HG03571 (cell line): Measurements from ENCODE around the gene SLC6A8.
"Not testable (repeated sequence)": the region's sequence is repeated elsewhere in the genome, so short reads cannot be mapped to it uniquely, and the experiment has no call there.

Source experiments
- ATAC-seq: cut with Tn5 transposase; IDR thresholded peaks from one replicate; pipeline ENCODE4 v1.9.1; 2021; ENCODE audit not compliant: unreplicated experiment

The SLC6A8 gene

DNA sequence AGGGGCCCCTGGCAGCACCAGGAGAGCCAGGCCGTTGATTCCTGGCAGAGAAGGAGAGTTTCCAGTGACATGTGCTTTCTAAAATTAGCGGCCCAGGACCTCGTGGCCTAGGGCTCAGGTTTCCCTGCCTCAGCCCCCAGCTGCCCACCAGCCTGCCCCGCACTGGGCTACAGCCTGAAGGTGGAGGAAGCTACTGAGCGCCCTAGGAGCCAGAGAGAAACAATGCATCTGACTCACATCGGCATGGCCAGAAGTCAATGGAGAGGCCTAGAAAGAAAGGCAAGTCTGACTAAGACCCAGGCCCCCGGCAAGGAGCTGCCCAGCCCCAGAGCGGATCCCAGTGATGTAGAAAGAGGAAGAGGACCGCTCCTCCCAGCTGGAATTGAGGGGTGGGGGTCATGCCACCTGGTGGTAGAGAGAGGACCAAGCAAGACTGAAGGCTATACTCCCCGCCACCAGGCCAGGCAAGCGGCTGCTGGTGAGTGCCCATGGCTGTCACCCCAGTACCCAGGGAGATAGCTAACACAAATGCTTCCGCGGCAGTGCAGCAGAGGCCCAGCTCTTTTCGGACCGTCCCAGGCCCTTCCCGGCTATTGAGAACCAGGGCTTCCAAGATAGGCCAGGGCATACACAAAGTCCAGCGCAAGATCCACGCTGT is 17.8 kb downstream of the SLC6A8 start:
- not testable (repeated sequence) for ATAC-seq

GRCh38 chrX:153706799-153707198 is 19.1 kb downstream of the SLC6A8 start:
- ATAC-seq, result no peak

DNA sequence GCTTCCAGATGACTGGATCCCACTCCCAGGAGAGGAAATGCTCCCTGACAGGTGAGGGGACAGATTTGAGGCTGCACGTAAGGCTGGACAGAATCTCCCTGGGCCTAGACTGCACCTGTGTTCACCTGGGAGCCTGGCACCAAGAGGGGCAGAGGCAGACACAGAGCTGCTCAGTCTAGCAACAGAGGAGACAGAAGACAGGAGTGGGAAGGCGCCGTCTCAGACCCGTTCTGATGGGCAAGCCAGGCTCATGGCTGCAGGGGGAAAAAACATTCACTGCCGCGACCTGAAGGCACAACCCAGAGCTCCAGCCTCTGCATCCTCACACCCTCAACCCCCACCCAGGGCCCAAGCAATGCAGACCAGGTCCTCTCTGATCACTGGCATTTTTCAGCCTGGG is 19.7 kb downstream of the SLC6A8 start:
- ATAC-seq, result no peak

GRCh38 chrX:153708415-153708814 is 20.7 kb downstream of the SLC6A8 start:
- ATAC-seq, result no peak

GRCh38 chrX:153709726-153710674 is 22.3 kb downstream of the SLC6A8 start:
- ATAC-seq, result no peak

- ATAC-seq, result no peak
These were observed 26.5 kb downstream of the SLC6A8 start for GRCh38 chrX:153714256-153714655.

DNA sequence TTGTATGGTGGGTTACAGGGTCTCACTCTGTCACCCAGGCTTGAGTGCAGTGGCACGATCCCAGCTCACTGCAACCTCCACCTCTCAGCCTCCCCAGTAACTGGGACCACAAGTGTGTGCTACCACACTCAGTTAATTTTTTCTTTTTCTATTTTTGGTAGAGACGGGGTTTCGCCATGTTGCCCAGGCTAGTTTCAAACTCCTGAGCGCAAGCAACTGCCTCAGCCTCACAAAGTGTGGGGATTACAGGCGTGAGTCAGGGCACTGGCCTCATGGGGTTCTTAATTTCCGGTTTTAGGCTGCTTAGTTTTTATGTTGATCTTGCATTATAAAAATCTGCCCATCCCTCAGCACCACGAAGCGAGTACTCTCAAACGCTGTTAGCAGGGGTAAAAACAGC is 29.7 kb downstream of the SLC6A8 start:
- ATAC-seq, result no peak

GRCh38 chrX:153719238-153719637 is 31.5 kb downstream of the SLC6A8 start:
- no peak for ATAC-seq

DNA sequence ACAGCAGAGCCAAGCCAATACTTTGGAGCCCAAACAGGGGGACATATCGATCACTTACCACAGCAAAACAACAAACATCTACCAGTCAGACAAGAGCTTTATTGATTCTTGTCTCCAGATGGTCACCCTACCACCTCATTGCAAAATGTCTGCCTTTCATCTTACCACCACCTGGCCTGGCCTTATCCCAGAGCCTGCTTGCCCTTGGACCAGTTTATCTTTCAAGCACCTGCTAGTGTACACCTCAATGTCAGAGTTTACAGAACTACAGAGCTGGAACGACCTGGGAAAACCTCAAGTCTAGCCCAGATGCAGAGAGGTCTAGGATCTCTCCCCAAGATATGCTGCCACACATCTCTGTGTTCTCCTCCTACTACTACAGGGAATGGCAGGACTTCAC is 32.0 kb downstream of the SLC6A8 start:
- ATAC-seq, result no peak

DNA sequence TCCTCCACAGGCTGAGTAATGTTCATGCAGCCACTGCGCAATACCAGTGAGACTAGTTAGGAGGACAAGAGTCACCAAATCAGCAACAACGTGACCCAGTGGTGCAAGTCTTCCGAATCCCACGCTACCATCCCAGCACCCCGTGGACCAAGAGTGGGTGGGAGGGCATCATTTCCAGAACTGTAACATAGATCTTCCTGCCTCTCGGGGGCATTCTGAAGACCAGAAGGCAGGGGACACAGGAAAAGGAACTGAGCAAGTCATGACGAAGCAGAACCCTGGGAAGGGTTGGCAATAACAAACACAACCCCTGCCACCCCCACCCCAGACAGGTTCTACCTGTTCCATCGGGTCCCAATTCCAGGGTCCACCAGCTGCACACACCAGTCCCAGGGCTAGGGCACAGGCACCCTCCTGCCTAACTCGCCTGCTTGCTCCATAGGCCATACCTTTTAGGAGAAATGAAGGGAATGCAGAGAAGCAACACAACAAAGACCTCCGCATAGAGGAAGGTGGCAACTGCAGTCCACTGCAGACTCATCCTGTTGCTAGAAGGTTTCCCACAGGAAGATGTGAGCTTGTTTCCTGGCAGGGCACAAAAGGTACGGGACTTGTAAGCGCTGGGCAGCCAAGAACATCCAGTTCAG is 35.1 kb downstream of the SLC6A8 start:
- ATAC-seq, result no peak

- peak; percentile 20 for ATAC-seq
These were observed 35.9 kb downstream of the SLC6A8 start for GRCh38 chrX:153723351-153724251.

- ATAC-seq, result peak; percentile 55
These were observed 36.7 kb downstream of the SLC6A8 start, which contains the start of the genes ABCD1 and BCAP31 for GRCh38 chrX:153724252-153725038. TSS of gene ABCD1 (plus strand) at chrX:153724856. CDS start at chrX:153725267, 411 bp downstream. TSS of gene BCAP31 (minus strand) at chrX:153724387. CDS start at chrX:153723244, 1,143 bp downstream.

DNA sequence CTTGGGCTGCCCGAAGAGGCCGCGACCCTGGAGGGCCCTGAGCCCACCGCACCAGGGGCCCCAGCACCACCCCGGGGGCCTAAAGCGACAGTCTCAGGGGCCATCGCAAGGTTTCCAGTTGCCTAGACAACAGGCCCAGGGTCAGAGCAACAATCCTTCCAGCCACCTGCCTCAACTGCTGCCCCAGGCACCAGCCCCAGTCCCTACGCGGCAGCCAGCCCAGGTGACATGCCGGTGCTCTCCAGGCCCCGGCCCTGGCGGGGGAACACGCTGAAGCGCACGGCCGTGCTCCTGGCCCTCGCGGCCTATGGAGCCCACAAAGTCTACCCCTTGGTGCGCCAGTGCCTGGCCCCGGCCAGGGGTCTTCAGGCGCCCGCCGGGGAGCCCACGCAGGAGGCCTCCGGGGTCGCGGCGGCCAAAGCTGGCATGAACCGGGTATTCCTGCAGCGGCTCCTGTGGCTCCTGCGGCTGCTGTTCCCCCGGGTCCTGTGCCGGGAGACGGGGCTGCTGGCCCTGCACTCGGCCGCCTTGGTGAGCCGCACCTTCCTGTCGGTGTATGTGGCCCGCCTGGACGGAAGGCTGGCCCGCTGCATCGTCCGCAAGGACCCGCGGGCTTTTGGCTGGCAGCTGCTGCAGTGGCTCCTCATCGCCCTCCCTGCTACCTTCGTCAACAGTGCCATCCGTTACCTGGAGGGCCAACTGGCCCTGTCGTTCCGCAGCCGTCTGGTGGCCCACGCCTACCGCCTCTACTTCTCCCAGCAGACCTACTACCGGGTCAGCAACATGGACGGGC is 37.5 kb downstream of the SLC6A8 start:
- ATAC-seq, result no peak

GRCh38 chrX:153725832-153726285 is 38.1 kb downstream of the SLC6A8 start:
- ATAC-seq, result no peak

DNA sequence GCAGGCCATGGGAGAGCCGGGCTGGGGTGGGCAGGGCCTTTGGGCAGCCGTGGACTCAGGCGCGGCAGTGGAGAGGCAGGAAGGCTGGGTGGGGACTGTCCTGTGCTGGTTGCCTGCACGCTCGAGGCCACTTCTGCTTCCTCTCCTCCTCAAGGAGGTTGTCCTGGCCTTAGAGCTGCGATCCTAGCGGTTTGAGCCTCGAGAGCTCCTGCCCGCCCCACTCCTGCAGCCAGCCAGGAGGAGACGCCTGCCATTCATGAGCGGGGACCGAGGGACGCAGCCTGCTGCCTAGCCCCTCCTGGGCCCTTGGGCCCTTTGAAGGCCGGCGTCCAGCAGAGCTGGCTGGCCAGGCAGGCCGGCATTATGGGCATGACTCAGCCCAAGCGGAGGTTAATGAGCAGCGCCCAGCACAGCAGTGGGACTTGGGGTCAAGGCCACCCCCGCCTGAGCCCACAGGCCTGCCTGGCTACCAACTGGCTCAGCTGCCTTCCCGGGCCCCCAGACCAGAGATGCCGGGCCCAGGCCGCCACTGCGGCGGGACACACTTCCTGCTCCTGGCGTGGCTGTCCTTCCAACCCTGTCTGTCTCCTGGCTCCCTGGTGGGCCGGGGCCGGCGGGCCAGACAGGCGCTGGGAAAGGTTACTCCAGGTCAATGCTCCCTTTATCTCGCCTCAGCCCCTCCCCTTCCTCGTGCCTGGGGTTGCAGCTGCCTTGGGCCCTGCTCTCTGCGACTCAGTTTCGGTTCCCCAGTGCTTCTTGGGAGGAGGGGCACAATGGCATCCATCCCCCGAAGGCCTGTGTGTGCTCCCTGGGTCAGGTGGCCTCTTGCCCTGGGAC is 38.8 kb downstream of the SLC6A8 start:
- peak; percentile 34 for ATAC-seq

- ATAC-seq, result no peak
These were observed 39.6 kb downstream of the SLC6A8 start for GRCh38 chrX:153727123-153727931.

DNA sequence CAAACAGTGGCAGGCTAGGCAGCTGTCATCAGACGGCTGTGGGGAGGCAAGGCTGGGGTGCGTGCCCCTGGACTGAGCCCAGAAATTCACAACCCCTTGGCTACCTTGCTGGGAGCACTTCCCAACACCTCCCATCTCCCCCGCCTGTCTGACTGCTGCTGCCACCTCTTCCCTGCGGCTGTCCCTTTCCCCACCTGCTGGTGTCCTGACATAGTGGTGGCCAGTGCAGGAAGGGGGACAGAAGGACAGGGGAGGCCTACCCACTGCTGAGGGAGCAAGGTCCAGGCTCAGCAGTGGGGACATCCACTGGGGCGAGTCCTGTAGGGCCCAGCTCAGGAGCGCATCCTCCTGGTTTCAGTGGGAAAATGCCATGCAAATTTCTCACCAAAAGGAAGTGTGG is 40.4 kb downstream of the SLC6A8 start:
- no peak for ATAC-seq
